Right renal pelvis (tissue), 4 donors: ENCODE data around the gene TMEM215. TPM values are rescaled to one million over a fixed set of nuclear protein-coding genes. Genes with fewer than 3 reads are reported as not detected.
"Not testable (repeated sequence)": the region's sequence is repeated elsewhere in the genome, so short reads cannot be mapped to it uniquely, and the experiment has no call there.

Experiments
- DNase-seq, 4 donors: peaks; one replicate each; pipeline ENCODE4 v3.0.0-alpha.2; 2013; ENCODE audit warnings: low read depth in 4 of 4, low spot score in 3 of 4, missing footprints in 1 of 4
- polyA plus RNA-seq, 4 donors: library from polyadenylated mRNA; unstranded; fragments of 120-200 nt; gene quantifications; one replicate each; pipeline ENCODE4 v1.2.1, GENCODE V29; 2013; ENCODE audit not compliant: insufficient read length in 4 of 4

TMEM215 gene
- polyA plus RNA-seq, result under 1 TPM; 0.13 to 0.39 (median 0.26) TPM

GRCh38 chr9:32783168-32783891 is at the start of gene TMEM215:
Gene TMEM215 (plus strand): TSS chr9:32783540. CDS start chr9:32784184, 644 bp downstream.
- DNase-seq, result peak in 3 of 4 donors; percentile 14 to 26 (median 15)

- DNase-seq, result no peak
Measured at GRCh38 chr9:32735476-32735875, 47.9 kb upstream of the TMEM215 start.

- no peak for DNase-seq
Measured at GRCh38 chr9:32737378-32737777, 46.0 kb upstream of the TMEM215 start.

- DNase-seq, result no peak
Measured at GRCh38 chr9:32738501-32739172, 44.7 kb upstream of the TMEM215 start.

- peak in 3 of 4 donors; percentile 5 to 14 (median 7) for DNase-seq
Measured at GRCh38 chr9:32741706-32742105, 41.6 kb upstream of the TMEM215 start.

- no peak for DNase-seq
Measured at GRCh38 chr9:32742296-32742695, 41.0 kb upstream of the TMEM215 start.

GRCh38 chr9:32748013-32748412 is 35.3 kb upstream of the TMEM215 start:
- DNase-seq, result no peak

GRCh38 chr9:32755730-32756129 is 27.6 kb upstream of the TMEM215 start:
- no peak for DNase-seq

GRCh38 chr9:32764139-32764538 is 19.2 kb upstream of the TMEM215 start:
- DNase-seq, result no peak

GRCh38 chr9:32775283-32775682 is 8.1 kb upstream of the TMEM215 start:
- DNase-seq, result no peak

GRCh38 chr9:32776201-32776600 is 7.1 kb upstream of the TMEM215 start:
- DNase-seq, result no peak

GRCh38 chr9:32782476-32783167 is 718 bp upstream of the TMEM215 start:
- DNase-seq, result no peak

GRCh38 chr9:32787816-32788215 is 4.5 kb downstream of the TMEM215 start:
- no peak for DNase-seq

- DNase-seq, result not testable (repeated sequence)
Measured at GRCh38 chr9:32796015-32796414, 12.7 kb downstream of the TMEM215 start.

- no peak for DNase-seq
Measured at GRCh38 chr9:32801530-32801929, 18.2 kb downstream of the TMEM215 start.

GRCh38 chr9:32807217-32807616 is 23.9 kb downstream of the TMEM215 start:
- no peak for DNase-seq

- no peak for DNase-seq
Measured at GRCh38 chr9:32811246-32811645, 27.9 kb downstream of the TMEM215 start.

- no peak for DNase-seq
Measured at GRCh38 chr9:32820322-32820721, 37.0 kb downstream of the TMEM215 start.

GRCh38 chr9:32823101-32823500 is 39.8 kb downstream of the TMEM215 start:
- no peak for DNase-seq

- no peak for DNase-seq
Measured at GRCh38 chr9:32823551-32823950, 40.2 kb downstream of the TMEM215 start.

- DNase-seq, result no peak
Measured at GRCh38 chr9:32825203-32825602, 41.9 kb downstream of the TMEM215 start.
